Measurements from ENCODE around the gene SERPINA7. TPM values are rescaled to one million over a fixed set of nuclear protein-coding genes. Genes with fewer than 3 reads are reported as not detected.
A peak's percentile ranks its signal among the peaks of the same experiment; 100 is the strongest.

The SERPINA7 gene
- total and polyA plus RNA-seq, 2 of the 13 experiments (the other 11 are each of a cell fraction or from before 2014, with no cell fraction given): 315 to 456 TPM

GRCh38 chrX:105999294-105999693 is 39.2 kb downstream of the SERPINA7 start (continued):
- TF ChIP-seq, protein P1, sequence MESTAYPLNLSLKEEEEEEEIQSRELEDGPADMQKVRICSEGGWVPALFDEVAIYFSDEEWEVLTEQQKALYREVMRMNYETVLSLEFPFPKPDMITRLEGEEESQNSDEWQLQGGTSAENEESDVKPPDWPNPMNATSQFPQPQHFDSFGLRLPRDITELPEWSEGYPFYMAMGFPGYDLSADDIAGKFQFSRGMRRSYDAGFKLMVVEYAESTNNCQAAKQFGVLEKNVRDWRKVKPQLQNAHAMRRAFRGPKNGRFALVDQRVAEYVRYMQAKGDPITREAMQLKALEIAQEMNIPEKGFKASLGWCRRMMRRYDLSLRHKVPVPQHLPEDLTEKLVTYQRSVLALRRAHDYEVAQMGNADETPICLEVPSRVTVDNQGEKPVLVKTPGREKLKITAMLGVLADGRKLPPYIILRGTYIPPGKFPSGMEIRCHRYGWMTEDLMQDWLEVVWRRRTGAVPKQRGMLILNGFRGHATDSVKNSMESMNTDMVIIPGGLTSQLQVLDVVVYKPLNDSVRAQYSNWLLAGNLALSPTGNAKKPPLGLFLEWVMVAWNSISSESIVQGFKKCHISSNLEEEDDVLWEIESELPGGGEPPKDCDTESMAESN (CRISPR knock-in tag; conservative IDR thresholded peaks at IDR 0.05): no peak
- TF ChIP-seq MEIS2 (CRISPR knock-in tag; IDR thresholded peaks at IDR 0.05) (no peak), ZNF274 (CRISPR knock-in tag; IDR thresholded peaks at IDR 0.05) (no peak), FOXO1 (CRISPR knock-in tag; IDR thresholded peaks at IDR 0.05) (no peak), MEF2D (CRISPR knock-in tag; IDR thresholded peaks at IDR 0.05) (peak; percentile 89), ZNF503 (CRISPR knock-in tag; IDR thresholded peaks at IDR 0.05) (no peak), TEAD3 (CRISPR knock-in tag; optimal IDR thresholded peaks at IDR 0.05; ENCODE audit: borderline replicate concordance) (peak; percentile 48), HMG20B (CRISPR knock-in tag; conservative IDR thresholded peaks at IDR 0.05) (no peak), HNRNPUL1 (IDR thresholded peaks at IDR 0.05; ENCODE audit: low read depth, low read length) (no peak), ZZZ3 (CRISPR knock-in tag; IDR thresholded peaks at IDR 0.05; ENCODE audit: borderline replicate concordance) (no peak), ZNF44 (CRISPR knock-in tag; IDR thresholded peaks at IDR 0.05) (no peak), ZNF232 (CRISPR knock-in tag; IDR thresholded peaks at IDR 0.05; ENCODE audit: borderline replicate concordance) (no peak), RARA (CRISPR knock-in tag; IDR thresholded peaks at IDR 0.05) (peak; percentile 56; the same call in 1 of the 2 replicates), MXD4 (CRISPR knock-in tag; IDR thresholded peaks at IDR 0.05) (no peak), FLYWCH1 (CRISPR knock-in tag; IDR thresholded peaks at IDR 0.05) (no peak), GLI4 (CRISPR knock-in tag; IDR thresholded peaks at IDR 0.05; ENCODE audit: borderline replicate concordance) (no peak), TOE1 (CRISPR knock-in tag; IDR thresholded peaks at IDR 0.05) (no peak), ZNF703 (CRISPR knock-in tag; IDR thresholded peaks at IDR 0.05; ENCODE audit: borderline replicate concordance) (no peak), ZSCAN5A (CRISPR knock-in tag; IDR thresholded peaks at IDR 0.05; ENCODE audit: borderline replicate concordance) (no peak), ZKSCAN5 (CRISPR knock-in tag; IDR thresholded peaks at IDR 0.05) (no peak), ZNF335 (CRISPR knock-in tag; IDR thresholded peaks at IDR 0.05) (no peak), PCBP2 (optimal IDR thresholded peaks at IDR 0.05; ENCODE audit: low read depth, low read length, poor library complexity, severe bottlenecking) (no peak), U2AF2 (IDR thresholded peaks at IDR 0.05; ENCODE audit: low read depth, low read length) (no peak)
- TF ChIP-seq, protein P2, sequence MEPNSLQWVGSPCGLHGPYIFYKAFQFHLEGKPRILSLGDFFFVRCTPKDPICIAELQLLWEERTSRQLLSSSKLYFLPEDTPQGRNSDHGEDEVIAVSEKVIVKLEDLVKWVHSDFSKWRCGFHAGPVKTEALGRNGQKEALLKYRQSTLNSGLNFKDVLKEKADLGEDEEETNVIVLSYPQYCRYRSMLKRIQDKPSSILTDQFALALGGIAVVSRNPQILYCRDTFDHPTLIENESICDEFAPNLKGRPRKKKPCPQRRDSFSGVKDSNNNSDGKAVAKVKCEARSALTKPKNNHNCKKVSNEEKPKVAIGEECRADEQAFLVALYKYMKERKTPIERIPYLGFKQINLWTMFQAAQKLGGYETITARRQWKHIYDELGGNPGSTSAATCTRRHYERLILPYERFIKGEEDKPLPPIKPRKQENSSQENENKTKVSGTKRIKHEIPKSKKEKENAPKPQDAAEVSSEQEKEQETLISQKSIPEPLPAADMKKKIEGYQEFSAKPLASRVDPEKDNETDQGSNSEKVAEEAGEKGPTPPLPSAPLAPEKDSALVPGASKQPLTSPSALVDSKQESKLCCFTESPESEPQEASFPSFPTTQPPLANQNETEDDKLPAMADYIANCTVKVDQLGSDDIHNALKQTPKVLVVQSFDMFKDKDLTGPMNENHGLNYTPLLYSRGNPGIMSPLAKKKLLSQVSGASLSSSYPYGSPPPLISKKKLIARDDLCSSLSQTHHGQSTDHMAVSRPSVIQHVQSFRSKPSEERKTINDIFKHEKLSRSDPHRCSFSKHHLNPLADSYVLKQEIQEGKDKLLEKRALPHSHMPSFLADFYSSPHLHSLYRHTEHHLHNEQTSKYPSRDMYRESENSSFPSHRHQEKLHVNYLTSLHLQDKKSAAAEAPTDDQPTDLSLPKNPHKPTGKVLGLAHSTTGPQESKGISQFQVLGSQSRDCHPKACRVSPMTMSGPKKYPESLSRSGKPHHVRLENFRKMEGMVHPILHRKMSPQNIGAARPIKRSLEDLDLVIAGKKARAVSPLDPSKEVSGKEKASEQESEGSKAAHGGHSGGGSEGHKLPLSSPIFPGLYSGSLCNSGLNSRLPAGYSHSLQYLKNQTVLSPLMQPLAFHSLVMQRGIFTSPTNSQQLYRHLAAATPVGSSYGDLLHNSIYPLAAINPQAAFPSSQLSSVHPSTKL (CRISPR knock-in tag; IDR thresholded peaks at IDR 0.05): peak; percentile 69

Measured in HepG2 (cell line).